Muscle layer of colon (tissue), 2 donors: Measurements from ENCODE around the gene CELSR1.

ENCODE experiments used
- H3K27ac ChIP-seq: one replicate; pipeline ENCODE4 v1.7.0; 2013; ENCODE audit warnings: low read depth, mild to moderate bottlenecking, low read length, moderate library complexity
- H3K27me3 ChIP-seq, 2 donors: one replicate each; pipeline ENCODE4 v1.7.0; 2013; ENCODE audit warnings: low read length in 2 of 2, mild to moderate bottlenecking in 2 of 2; ENCODE audit not compliant: insufficient read depth in 2 of 2, control insufficient read depth in 1 of 2
- H3K36me3 ChIP-seq: one replicate; pipeline ENCODE4 v1.7.0; 2013; ENCODE audit warnings: mild to moderate bottlenecking, low read length; ENCODE audit not compliant: insufficient read depth
- H3K4me1 ChIP-seq: one replicate; pipeline ENCODE4 v1.7.0; 2013; ENCODE audit warnings: mild to moderate bottlenecking, low read length; ENCODE audit not compliant: insufficient read depth
- H3K4me3 ChIP-seq, 2 donors: one replicate each; pipeline ENCODE4 v1.7.0; 2013; ENCODE audit warnings: low read length in 2 of 2, low read depth in 1 of 2, mild to moderate bottlenecking in 1 of 2, moderate library complexity in 1 of 2
- H3K9ac ChIP-seq: one replicate; pipeline ENCODE4 v1.7.0; 2013; ENCODE audit warnings: low read length
- H3K9me3 ChIP-seq: one replicate; pipeline ENCODE4 v1.7.0; 2013; ENCODE audit warnings: mild to moderate bottlenecking, low read length
- donor health status: abdominal sarcoma.
- donor health status: Adenocarcinoma of cecum.

The CELSR1 gene

GRCh38 chr22:46433318-46433717 is 104.1 kb downstream of the CELSR1 start:
- no peak overlapping the region for H3K9ac ChIP-seq
- no peak overlapping the region for H3K4me3 ChIP-seq
- H3K36me3 ChIP-seq = no peaks in the 10 kb centered on the region
- H3K27ac ChIP-seq = no peak overlapping the region
- no peaks in the 10 kb centered on the region for H3K27me3 ChIP-seq
- no peaks in the 10 kb centered on the region for H3K4me1 ChIP-seq
- H3K9me3 ChIP-seq = no peaks in the 10 kb centered on the region

- Histone ChIP-seq H3K27ac (no peak overlapping the region), H3K4me3 (no peak overlapping the region), H3K36me3 (no peaks in the 10 kb centered on the region), H3K27me3 (no peaks in the 10 kb centered on the region), H3K4me1 (no peaks in the 10 kb centered on the region), H3K9me3 (no peaks in the 10 kb centered on the region), H3K9ac (no peak overlapping the region)
These were observed 105.0 kb downstream of the CELSR1 start for GRCh38 chr22:46432164-46433068.

GRCh38 chr22:46430961-46431838 is 106.2 kb downstream of the CELSR1 start:
- H3K27ac ChIP-seq = no peak overlapping the region
- H3K4me1 ChIP-seq = no peaks in the 10 kb centered on the region
- no peaks in the 10 kb centered on the region for H3K9me3 ChIP-seq
- H3K4me3 ChIP-seq = no peak overlapping the region
- no peaks in the 10 kb centered on the region for H3K36me3 ChIP-seq
- no peak overlapping the region for H3K9ac ChIP-seq
- no peaks in the 10 kb centered on the region for H3K27me3 ChIP-seq

- Histone ChIP-seq H3K4me3 (no peak overlapping the region), H3K4me1 (no peaks in the 10 kb centered on the region), H3K27ac (no peak overlapping the region), H3K9me3 (no peaks in the 10 kb centered on the region), H3K9ac (no peak overlapping the region), H3K36me3 (no peaks in the 10 kb centered on the region), H3K27me3 (no peaks in the 10 kb centered on the region)
These were observed 108.0 kb downstream of the CELSR1 start for GRCh38 chr22:46429325-46429853.

- Histone ChIP-seq H3K27me3 (no peaks in the 10 kb centered on the region), H3K9ac (no peak overlapping the region), H3K9me3 (no peaks in the 10 kb centered on the region), H3K27ac (no peak overlapping the region), H3K4me3 (no peak overlapping the region), H3K36me3 (no peaks in the 10 kb centered on the region), H3K4me1 (no peaks in the 10 kb centered on the region)
These were observed 108.7 kb downstream of the CELSR1 start for GRCh38 chr22:46428602-46429324.

GRCh38 chr22:46428171-46428570 is 109.2 kb downstream of the CELSR1 start:
- Histone ChIP-seq H3K4me1 (no peaks in the 10 kb centered on the region), H3K27ac (no peak overlapping the region), H3K27me3 (no peaks in the 10 kb centered on the region), H3K4me3 (no peak overlapping the region), H3K9ac (no peak overlapping the region), H3K36me3 (no peaks in the 10 kb centered on the region), H3K9me3 (no peaks in the 10 kb centered on the region)

- Histone ChIP-seq H3K36me3 (no peaks in the 10 kb centered on the region), H3K4me1 (no peaks in the 10 kb centered on the region), H3K9ac (no peak overlapping the region), H3K27ac (no peak overlapping the region), H3K4me3 (no peak overlapping the region), H3K9me3 (no peaks in the 10 kb centered on the region), H3K27me3 (no peaks in the 10 kb centered on the region)
These were observed 112.4 kb downstream of the CELSR1 start for GRCh38 chr22:46425016-46425415.

- Histone ChIP-seq H3K4me3 (no peak overlapping the region), H3K36me3 (no peaks in the 10 kb centered on the region), H3K27me3 (no peaks in the 10 kb centered on the region), H3K9me3 (no peaks in the 10 kb centered on the region), H3K4me1 (no peaks in the 10 kb centered on the region), H3K9ac (no peak overlapping the region), H3K27ac (no peak overlapping the region)
These were observed 112.9 kb downstream of the CELSR1 start for GRCh38 chr22:46424496-46424895.

GRCh38 chr22:46422896-46423295 is 114.5 kb downstream of the CELSR1 start:
- H3K9ac ChIP-seq = no peak overlapping the region
- H3K27ac ChIP-seq = no peak overlapping the region
- no peaks in the 10 kb centered on the region for H3K9me3 ChIP-seq
- H3K4me3 ChIP-seq = no peak overlapping the region
- H3K4me1 ChIP-seq = no peaks in the 10 kb centered on the region
- H3K36me3 ChIP-seq = no peaks in the 10 kb centered on the region
- no peaks in the 10 kb centered on the region for H3K27me3 ChIP-seq

- H3K4me1 ChIP-seq = no peaks in the 10 kb centered on the region
- no peaks in the 10 kb centered on the region for H3K27me3 ChIP-seq
- H3K36me3 ChIP-seq = no peaks in the 10 kb centered on the region
- no peak overlapping the region for H3K4me3 ChIP-seq
- no peak overlapping the region for H3K9ac ChIP-seq
- H3K27ac ChIP-seq = no peak overlapping the region
- H3K9me3 ChIP-seq = no peaks in the 10 kb centered on the region
These were observed 116.2 kb downstream of the CELSR1 start for GRCh38 chr22:46421267-46421666.
